Measurements from ENCODE around the gene LPP.
"Not testable (repeated sequence)": the region's sequence is repeated elsewhere in the genome, so short reads cannot be mapped to it uniquely, and the experiment has no call there.

The LPP gene

GRCh38 chr3:188442430-188442829 lies 288.5 kb downstream of the LPP start:
- no peak for DNase-seq (ENCODE audit: low read depth in 1 of 2, low spot score in 1 of 2)
- Histone ChIP-seq H3K27ac (replicated peaks) (no peak overlapping the region), H3K4me3 (replicated peaks; ENCODE audit: insufficient read depth, low read length) (no peak overlapping the region), H3K27me3 (ENCODE audit: insufficient read depth, poor library complexity, severe bottlenecking) (no peaks in the 10 kb centered on the region)
- TF ChIP-seq SPI1 (IDR thresholded peaks at IDR 0.05; ENCODE audit: borderline replicate concordance, low read depth) (no peak), GABPA (IDR thresholded peaks at IDR 0.05; ENCODE audit: low read depth) (no peak), POLR2AphosphoS5 (IDR thresholded peaks at IDR 0.05; ENCODE audit: low read depth) (no peak), CTCF (IDR thresholded peaks at IDR 0.05; ENCODE audit: insufficient read depth, low read length) (no peak), REST (IDR thresholded peaks at IDR 0.05; ENCODE audit: insufficient replicate concordance, low read depth) (no peak)

- H3K4me3 ChIP-seq (replicated peaks; ENCODE audit: insufficient read depth, low read length); H3K27me3 ChIP-seq (ENCODE audit: insufficient read depth, poor library complexity, severe bottlenecking); H3K27ac ChIP-seq (replicated peaks); DNase-seq (ENCODE audit: low read depth in 1 of 2, low spot score in 1 of 2): not testable (repeated sequence)
Measured at GRCh38 chr3:188445175-188445574, 291.2 kb downstream of the LPP start.

- TF ChIP-seq SPI1 (IDR thresholded peaks at IDR 0.05; ENCODE audit: borderline replicate concordance, low read depth): no peak
- no peak for DNase-seq (ENCODE audit: low read depth in 1 of 2, low spot score in 1 of 2)
- no peak overlapping the region for H3K27ac ChIP-seq (replicated peaks)
- H3K4me3 ChIP-seq (replicated peaks; ENCODE audit: insufficient read depth, low read length): no peak overlapping the region
- H3K27me3 ChIP-seq (ENCODE audit: insufficient read depth, poor library complexity, severe bottlenecking): no peaks in the 10 kb centered on the region
Measured at GRCh38 chr3:188446014-188446413, 292.1 kb downstream of the LPP start.

- Histone ChIP-seq H3K4me3 (replicated peaks; ENCODE audit: insufficient read depth, low read length) (no peak overlapping the region), H3K27ac (replicated peaks) (no peak overlapping the region), H3K27me3 (ENCODE audit: insufficient read depth, poor library complexity, severe bottlenecking) (no peaks in the 10 kb centered on the region)
- DNase-seq (ENCODE audit: low read depth in 1 of 2, low spot score in 1 of 2): peak in 1 of 2 experiments; percentile 22
- no peak for TF ChIP-seq SPI1 (IDR thresholded peaks at IDR 0.05; ENCODE audit: borderline replicate concordance, low read depth)
- no peak for TF ChIP-seq POLR2AphosphoS5 (IDR thresholded peaks at IDR 0.05; ENCODE audit: low read depth)
- TF ChIP-seq GABPA (IDR thresholded peaks at IDR 0.05; ENCODE audit: low read depth): no peak
- no peak for TF ChIP-seq REST (IDR thresholded peaks at IDR 0.05; ENCODE audit: insufficient replicate concordance, low read depth)
- TF ChIP-seq CTCF (IDR thresholded peaks at IDR 0.05; ENCODE audit: insufficient read depth, low read length): no peak
Measured at GRCh38 chr3:188446766-188447165, 292.8 kb downstream of the LPP start.

GRCh38 chr3:188448813-188449212 lies 294.9 kb downstream of the LPP start:
- no peak for TF ChIP-seq SPI1 (IDR thresholded peaks at IDR 0.05; ENCODE audit: borderline replicate concordance, low read depth)
- TF ChIP-seq GABPA (IDR thresholded peaks at IDR 0.05; ENCODE audit: low read depth): no peak
- TF ChIP-seq CTCF (IDR thresholded peaks at IDR 0.05; ENCODE audit: insufficient read depth, low read length): no peak
- TF ChIP-seq POLR2AphosphoS5 (IDR thresholded peaks at IDR 0.05; ENCODE audit: low read depth): no peak
- no peak for TF ChIP-seq REST (IDR thresholded peaks at IDR 0.05; ENCODE audit: insufficient replicate concordance, low read depth)
- Histone ChIP-seq H3K27ac (replicated peaks) (no peak overlapping the region), H3K4me3 (replicated peaks; ENCODE audit: insufficient read depth, low read length) (no peak overlapping the region), H3K27me3 (ENCODE audit: insufficient read depth, poor library complexity, severe bottlenecking) (no peaks in the 10 kb centered on the region)
- no peak for DNase-seq (ENCODE audit: low read depth in 1 of 2, low spot score in 1 of 2)
